Measurements from ENCODE around the gene CDC42EP3. TPM values are rescaled to one million over a fixed set of nuclear protein-coding genes. Genes with fewer than 3 reads are reported as not detected.

CDC42EP3 gene
- total RNA-seq, 1 donor from 2014 or later, result 75.3 TPM

GRCh38 chr2:37629529-37629928 is 41.9 kb downstream of the CDC42EP3 start:
- intact Hi-C loops (cut with DNase I), result no loop called here
- no peak for ATAC-seq (ENCODE audit: poor library complexity)
- DNase-seq, result no peak

- ATAC-seq (ENCODE audit: poor library complexity), result no peak
- intact Hi-C loops (cut with DNase I), result no loop called here
Measured at GRCh38 chr2:37627710-37628109, 43.7 kb downstream of the CDC42EP3 start.

GRCh38 chr2:37625796-37626571 is 45.5 kb downstream of the CDC42EP3 start:
- intact Hi-C loops (cut with DNase I), result no loop called here
- DNase-seq (peak; percentile 45), ATAC-seq (ENCODE audit: poor library complexity) (peak; percentile 58)

More at GRCh38 chr2:37627710-37628109, 43.7 kb downstream of the CDC42EP3 start:
- no peak for DNase-seq

DNA sequence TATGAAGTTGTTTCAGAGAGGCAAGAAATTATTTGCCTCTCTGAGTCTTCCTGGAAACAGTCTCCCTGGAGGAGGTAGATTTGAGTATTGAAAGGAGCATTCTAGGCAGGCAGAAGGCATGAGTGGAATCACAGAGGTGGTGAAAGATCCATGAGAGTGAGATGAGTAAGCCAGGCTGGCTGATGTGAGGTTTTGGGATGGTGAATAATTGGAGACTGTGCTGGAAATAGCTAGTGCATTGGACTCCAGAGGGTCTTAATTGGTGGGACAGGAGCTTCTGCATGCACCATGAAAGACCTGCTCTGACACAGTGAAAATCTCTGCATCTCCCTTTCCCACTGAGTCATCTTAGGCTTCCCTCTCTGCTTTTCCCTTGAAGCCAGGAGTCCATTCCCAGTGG is 46.3 kb downstream of the CDC42EP3 start:
- intact Hi-C loops (cut with DNase I), result no loop called here
- DNase-seq (no peak), ATAC-seq (ENCODE audit: poor library complexity) (peak; percentile 62)

GRCh38 chr2:37623971-37624900 is 47.2 kb downstream of the CDC42EP3 start:
- ATAC-seq (ENCODE audit: poor library complexity), result no peak
- intact Hi-C loops (cut with DNase I), result no loop called here
- no peak for DNase-seq

DNA sequence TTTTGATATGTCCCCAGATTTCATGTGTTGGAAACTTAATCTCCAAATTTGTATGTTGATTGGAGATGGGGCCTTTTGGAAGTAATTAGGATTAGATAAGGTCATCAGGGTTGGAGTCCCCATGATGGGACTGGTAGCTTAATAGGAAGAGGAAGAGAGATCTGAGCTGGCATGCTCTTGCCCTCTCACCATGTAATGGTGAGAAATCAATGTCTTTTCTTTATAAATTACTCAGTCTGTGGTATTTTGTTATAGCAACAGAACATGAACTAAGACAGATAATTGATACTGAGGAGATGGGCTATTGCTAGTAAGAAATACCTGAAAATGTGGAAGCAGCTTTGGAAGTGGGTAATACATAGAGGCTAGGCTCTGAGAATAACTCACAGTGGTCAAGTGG is 48.0 kb downstream of the CDC42EP3 start:
- no peak for ATAC-seq (ENCODE audit: poor library complexity)
- no peak for DNase-seq
- intact Hi-C loops (cut with DNase I), result no loop called here

- ATAC-seq (ENCODE audit: poor library complexity) (no peak), DNase-seq (no peak)
- intact Hi-C loops (cut with DNase I), result no loop called here
Measured at GRCh38 chr2:37622450-37623100, 48.9 kb downstream of the CDC42EP3 start.

DNA sequence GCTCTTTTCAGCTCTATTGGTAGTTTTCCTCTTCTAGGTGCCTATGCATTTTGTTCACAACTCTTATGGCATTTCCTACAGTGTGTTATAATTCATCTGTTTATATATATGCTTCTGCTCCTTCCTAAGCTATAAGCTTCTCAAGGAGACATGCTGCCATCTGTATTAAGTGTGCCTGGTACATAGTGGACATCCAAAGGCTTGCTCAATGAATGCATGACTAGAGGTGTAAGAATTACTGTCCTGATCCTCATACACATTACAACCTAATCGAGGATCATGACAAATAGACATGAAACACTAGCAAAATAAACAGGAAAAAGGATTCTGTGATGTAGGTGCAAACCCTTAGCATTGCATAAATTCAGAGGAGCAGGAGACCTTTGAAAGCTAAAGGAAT is 50.2 kb downstream of the CDC42EP3 start:
- no peak for DNase-seq
- intact Hi-C loops (cut with DNase I), result no loop called here
- no peak for ATAC-seq (ENCODE audit: poor library complexity)

- DNase-seq (no peak), ATAC-seq (ENCODE audit: poor library complexity) (no peak)
- intact Hi-C loops (cut with DNase I), result no loop called here
Measured at GRCh38 chr2:37619959-37620300, 51.5 kb downstream of the CDC42EP3 start.

GRCh38 chr2:37619230-37619958 is 52.0 kb downstream of the CDC42EP3 start:
- no peak for ATAC-seq (ENCODE audit: poor library complexity)
- intact Hi-C loops (cut with DNase I), result no loop called here
- DNase-seq, result peak; percentile 30

GRCh38 chr2:37618326-37618725 is 53.1 kb downstream of the CDC42EP3 start:
- DNase-seq (no peak), ATAC-seq (ENCODE audit: poor library complexity) (no peak)
- intact Hi-C loops (cut with DNase I), result no loop called here

DNA sequence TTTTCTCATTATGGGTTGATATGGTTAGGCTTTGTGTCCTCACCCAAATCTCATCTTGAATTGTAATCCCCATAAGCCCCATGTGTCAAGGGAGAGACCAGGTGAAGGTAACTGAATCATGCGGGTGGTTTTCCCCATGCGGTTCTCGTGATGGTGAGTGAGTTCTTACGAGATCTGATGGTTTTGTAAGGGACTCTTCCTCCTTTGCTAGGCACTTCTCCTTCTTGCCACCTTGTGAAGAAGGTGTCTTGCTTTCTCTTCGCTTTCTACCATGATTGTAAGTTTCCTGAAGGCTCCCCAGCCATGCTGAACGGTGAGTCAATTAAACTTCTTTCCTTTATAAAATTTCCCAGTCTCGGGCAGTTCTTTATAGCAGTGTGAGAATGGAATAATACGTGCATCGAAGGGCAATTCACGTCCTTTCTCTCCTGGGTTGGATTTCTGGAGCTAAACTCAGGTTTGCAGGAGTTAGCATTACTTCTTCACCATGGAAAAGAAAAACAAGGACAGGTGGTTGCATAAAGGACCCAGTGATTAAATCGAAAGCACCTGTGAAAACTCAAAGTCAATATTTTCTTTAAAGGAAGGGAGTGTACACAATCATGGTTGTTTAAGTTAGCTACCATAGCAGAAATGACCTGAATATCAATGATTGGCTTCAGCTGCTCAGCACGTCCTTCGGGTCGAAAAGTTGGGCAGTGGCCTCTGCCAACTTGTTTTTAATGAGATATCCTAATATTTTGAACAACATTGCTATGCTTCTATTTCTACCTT is 54.1 kb downstream of the CDC42EP3 start:
- no peak for DNase-seq
- ATAC-seq (ENCODE audit: poor library complexity), result no peak
- intact Hi-C loops (cut with DNase I), result no loop called here

GRCh38 chr2:37616677-37617005 is 54.8 kb downstream of the CDC42EP3 start:
- ATAC-seq (ENCODE audit: poor library complexity), result no peak
- intact Hi-C loops (cut with DNase I), result no loop called here
- DNase-seq, result no peak

GRCh38 chr2:37615804-37616676 is 55.4 kb downstream of the CDC42EP3 start:
- intact Hi-C loops (cut with DNase I), result no loop called here
- DNase-seq, result peak; percentile 72

GRCh38 chr2:37614061-37614738 is 57.2 kb downstream of the CDC42EP3 start:
- no peak for DNase-seq
- no peak for ATAC-seq (ENCODE audit: poor library complexity)
- intact Hi-C loops (cut with DNase I), result no loop called here

More at GRCh38 chr2:37615804-37616676, 55.4 kb downstream of the CDC42EP3 start:
- ATAC-seq (ENCODE audit: poor library complexity), result peak; percentile 80

DNA sequence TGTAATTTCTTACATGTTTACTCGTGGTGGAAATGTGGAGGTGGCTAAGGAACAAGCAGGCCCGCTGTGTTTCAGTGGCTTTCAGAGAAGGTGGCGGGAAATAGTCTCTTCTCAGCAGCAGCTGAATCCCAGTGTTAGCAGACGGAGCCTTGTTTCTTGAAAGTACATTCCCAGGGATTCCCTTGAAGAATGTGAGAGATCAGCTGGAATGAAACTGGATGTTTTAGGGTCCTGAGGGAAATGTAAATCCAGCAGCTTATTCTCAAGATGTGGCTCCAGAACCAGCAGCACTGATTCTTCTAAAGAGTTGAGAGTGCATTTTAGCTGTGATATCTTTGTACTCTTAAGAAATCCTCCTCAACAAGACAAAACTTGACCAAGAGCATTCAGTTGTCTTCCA is 59.1 kb downstream of the CDC42EP3 start:
- intact Hi-C loops (cut with DNase I), result no loop called here
- ATAC-seq (ENCODE audit: poor library complexity) (no peak), DNase-seq (no peak)

Measured in Right ventricle myocardium superior (tissue), 1 donor.